Cardiac fibroblast (primary cell): ENCODE measurements around the gene MAB21L3.

ENCODE experiments used
- DNase-seq, 2 donors: peaks; one replicate each; pipeline versions ENCODE4 v3.0.0 to v3.0.0-alpha.2; 2010; ENCODE audit warnings: low read depth in 2 of 2
- H3K4me3 ChIP-seq, 2 donors: replicated peaks in 1 of 2; 1 replicate in 1 of 2; 2 replicates in 1 of 2; pipeline ENCODE4 v1.5.1; 2011; ENCODE audit warnings: low read depth in 2 of 2, low read length in 2 of 2, mild to moderate bottlenecking in 2 of 2, moderate library complexity in 1 of 2
- TF ChIP-seq, protein P1 (sequence below): IDR thresholded peaks from one replicate; pipeline ENCODE4 v1.5.1; 2011; ENCODE audit warnings: low read depth, mild to moderate bottlenecking, low read length, inconsistent platforms

MAB21L3 gene

DNA sequence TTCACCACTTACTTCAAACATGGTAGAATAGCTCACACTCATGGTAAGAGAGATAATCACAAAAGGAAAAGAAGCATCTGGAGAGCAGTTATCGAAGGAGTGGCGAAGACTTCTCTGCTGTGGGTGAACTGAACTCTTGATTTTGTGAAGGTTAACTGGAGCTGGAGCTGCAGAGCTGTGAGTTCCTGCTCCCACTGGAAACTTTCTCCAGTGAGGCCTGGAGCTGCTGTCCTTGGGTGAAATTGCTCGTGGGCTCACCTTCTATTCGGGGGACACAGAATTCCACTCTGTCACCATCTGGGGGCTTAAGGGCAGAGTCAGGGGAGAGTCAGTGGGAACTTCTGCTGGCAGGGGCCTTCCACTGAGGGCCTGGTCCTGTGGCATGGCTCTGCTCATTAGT is 45.9 kb downstream of the MAB21L3 start:
- TF ChIP-seq, protein P1, sequence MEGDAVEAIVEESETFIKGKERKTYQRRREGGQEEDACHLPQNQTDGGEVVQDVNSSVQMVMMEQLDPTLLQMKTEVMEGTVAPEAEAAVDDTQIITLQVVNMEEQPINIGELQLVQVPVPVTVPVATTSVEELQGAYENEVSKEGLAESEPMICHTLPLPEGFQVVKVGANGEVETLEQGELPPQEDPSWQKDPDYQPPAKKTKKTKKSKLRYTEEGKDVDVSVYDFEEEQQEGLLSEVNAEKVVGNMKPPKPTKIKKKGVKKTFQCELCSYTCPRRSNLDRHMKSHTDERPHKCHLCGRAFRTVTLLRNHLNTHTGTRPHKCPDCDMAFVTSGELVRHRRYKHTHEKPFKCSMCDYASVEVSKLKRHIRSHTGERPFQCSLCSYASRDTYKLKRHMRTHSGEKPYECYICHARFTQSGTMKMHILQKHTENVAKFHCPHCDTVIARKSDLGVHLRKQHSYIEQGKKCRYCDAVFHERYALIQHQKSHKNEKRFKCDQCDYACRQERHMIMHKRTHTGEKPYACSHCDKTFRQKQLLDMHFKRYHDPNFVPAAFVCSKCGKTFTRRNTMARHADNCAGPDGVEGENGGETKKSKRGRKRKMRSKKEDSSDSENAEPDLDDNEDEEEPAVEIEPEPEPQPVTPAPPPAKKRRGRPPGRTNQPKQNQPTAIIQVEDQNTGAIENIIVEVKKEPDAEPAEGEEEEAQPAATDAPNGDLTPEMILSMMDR: no peak

DNA sequence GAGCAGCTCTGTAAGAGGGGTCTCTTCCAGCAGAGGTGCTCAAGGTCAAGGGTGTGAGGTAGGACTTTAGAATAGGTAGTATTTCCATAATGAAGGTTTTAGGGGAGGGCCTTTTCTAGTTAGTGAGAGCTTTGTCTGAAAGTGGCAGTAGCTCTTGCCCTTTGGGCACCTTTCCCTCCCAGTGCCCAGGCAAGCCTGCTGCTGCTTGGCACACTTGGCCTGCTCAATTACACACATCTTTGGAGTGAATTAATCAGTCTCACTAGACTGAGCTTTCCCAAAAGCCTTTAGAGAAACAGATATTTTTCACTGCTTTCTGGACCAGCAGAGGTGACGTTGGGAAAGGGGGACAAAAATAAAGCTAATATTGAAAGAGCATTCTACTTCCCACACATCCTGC is 48.0 kb downstream of the MAB21L3 start:
- TF ChIP-seq, protein P1: no peak
- H3K4me3 ChIP-seq: no peak overlapping the region
- DNase-seq: no peak

More for the DNA sequence above, 45.9 kb downstream of the MAB21L3 start:
- H3K4me3 ChIP-seq: no peak overlapping the region
- DNase-seq: no peak

DNA sequence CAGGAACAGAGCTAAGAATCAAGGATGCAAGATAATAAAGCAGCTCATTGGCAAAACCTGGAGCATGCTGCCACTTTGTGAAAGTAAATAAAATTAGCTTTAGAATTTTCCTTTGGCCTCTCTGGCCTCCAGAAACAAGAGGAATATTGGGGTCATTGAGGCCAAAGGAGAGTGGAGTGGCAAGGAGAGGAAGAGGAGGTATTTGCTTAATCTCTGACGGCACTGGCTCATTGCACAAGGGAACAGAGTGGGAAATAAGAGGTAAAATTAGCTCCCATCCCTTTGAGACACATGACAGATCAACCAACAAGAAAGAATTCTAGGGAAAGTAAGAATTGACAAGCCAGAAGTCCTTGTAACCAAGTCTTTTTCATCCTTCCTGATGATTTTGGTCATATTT is 48.4 kb downstream of the MAB21L3 start:
- no peak for DNase-seq
- TF ChIP-seq, protein P1: no peak
- no peak overlapping the region for H3K4me3 ChIP-seq

DNA sequence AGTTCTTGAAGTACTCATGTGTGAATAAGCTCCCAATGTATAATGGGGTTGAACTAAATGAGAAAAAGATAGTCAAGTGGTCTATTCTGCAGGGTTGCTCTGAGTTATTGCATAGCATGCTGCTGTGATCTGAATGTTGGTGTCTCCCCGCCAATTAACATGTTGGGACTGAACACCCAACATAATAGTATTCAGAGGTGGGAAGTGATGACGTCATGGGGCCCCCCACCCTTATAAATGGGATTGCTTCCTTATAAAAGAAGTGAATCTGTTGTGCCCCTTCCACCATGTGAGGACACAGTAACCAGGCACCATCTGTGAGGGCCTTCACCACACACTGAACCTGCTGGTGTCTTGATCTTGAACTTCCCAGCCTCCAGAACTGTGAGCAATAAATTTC is 50.2 kb downstream of the MAB21L3 start:
- H3K4me3 ChIP-seq: no peak overlapping the region
- DNase-seq: no peak
- TF ChIP-seq, protein P1: no peak

DNA sequence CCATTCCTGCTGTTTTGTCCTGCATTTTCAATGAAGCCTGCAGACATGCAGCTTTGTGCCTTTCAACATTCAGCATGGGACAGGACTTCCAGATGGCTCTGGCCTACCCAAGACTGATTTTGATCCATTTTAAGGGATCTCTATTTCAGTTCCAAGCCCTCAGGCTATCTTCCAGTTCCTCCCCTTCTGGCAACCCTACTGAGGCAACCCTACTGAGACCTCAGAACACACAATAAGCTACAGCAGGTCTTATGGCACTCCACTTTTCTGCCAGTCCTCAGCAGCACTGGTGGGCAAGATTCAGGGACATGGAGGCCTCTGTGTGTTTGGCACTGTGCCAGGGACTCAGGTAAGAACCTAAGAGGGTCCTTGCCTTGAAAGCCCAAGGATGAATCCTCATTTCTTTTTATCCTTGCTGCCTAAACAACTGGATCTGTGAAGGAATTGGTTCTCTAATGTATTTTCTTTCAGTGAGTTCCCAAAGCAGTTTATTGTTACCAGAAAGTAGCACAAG is 50.7 kb downstream of the MAB21L3 start:
- no peak overlapping the region for H3K4me3 ChIP-seq
- DNase-seq: no peak
- TF ChIP-seq, protein P1: no peak

DNA sequence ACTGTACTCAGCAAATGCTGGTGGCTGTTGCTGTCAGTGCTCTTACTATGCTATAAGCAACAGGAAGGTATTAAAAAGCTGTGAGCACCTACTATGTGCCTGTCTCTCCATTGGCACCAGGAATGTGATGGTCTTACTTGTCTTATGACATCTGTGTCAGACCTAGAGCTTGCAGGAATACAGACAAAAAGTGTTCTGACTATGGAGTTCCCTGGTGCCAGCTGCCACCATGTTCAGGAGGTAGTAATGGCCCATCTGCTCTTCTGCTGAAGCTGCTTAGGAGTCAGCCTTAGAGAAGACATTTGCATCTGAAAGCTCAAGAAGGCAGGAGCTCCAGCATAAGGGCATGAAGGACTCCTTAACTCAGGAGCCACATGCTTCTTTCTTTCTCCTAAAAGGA is 52.3 kb downstream of the MAB21L3 start:
- H3K4me3 ChIP-seq: no peak overlapping the region
- TF ChIP-seq, protein P1: no peak
- DNase-seq: no peak

DNA sequence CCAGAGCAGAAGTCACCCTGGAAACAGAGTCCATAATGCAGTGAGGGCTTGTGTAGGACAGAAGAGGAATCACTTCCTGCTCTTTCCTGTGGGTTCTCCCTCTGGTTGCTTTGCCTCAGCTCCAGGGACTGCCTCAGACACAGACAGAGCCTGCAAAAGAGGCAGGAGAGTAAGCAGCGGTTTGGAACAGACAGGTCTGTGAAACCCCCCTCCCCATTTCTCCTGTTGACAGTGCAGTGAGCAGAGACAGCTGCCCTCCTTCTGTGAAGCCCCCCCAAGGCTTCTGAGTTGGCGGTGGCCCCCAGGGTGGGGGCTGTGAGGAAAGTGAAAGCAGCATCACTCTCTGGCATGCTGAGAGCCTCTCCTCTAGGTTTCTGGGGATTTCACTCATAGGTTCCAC is 53.0 kb downstream of the MAB21L3 start:
- TF ChIP-seq, protein P1: no peak
- no peak overlapping the region for H3K4me3 ChIP-seq
- peak in 1 of 2 donors; percentile 19 for DNase-seq
